Measurements from ENCODE around the gene SEPTIN8.

SEPTIN8 gene

GRCh38 chr5:132823481-132824050, 46.5 kb upstream of the SEPTIN8 start:
- CTCF ChIA-PET = no interaction called here
- DNase-seq (ENCODE audit: extremely low spot score) = no peak
- POLR2A ChIA-PET = interaction anchor here (1.5 kb wide), 1 partner anchor 43 kb away, joined by 3 read pairs; the partner anchor contains the start of genes GDF9 and UQCRQ
- no peak for TF ChIP-seq HDGF (IDR thresholded peaks at IDR 0.05; ENCODE audit: borderline replicate concordance)
- no peak for TF ChIP-seq LEF1 (IDR thresholded peaks at IDR 0.05; ENCODE audit: borderline replicate concordance)
- TF ChIP-seq PKNOX1 (IDR thresholded peaks at IDR 0.05) = no peak
- TF ChIP-seq TARDBP (IDR thresholded peaks at IDR 0.05) = no peak
- no peak for TF ChIP-seq SP1 (IDR thresholded peaks at IDR 0.05)
- TF ChIP-seq BHLHE40 (IDR thresholded peaks at IDR 0.05; ENCODE audit: borderline replicate concordance) = no peak
- no peak for TF ChIP-seq L3MBTL2 (conservative IDR thresholded peaks at IDR 0.05)
- no peak for TF ChIP-seq ELF4 (IDR thresholded peaks at IDR 0.05)
- no peak for TF ChIP-seq FOXA1 (IDR thresholded peaks at IDR 0.05)

- DNase-seq (ENCODE audit: extremely low spot score) = no peak
- POLR2A ChIA-PET = interaction anchor here (1.5 kb wide), 1 partner anchor 44 kb away, joined by 3 read pairs; the partner anchor contains the start of genes GDF9 and UQCRQ
- TF ChIP-seq ZNF384 (IDR thresholded peaks at IDR 0.05) = no peak
- TF ChIP-seq SP1 (IDR thresholded peaks at IDR 0.05) = no peak
- no peak for TF ChIP-seq TARDBP (IDR thresholded peaks at IDR 0.05)
- no peak for TF ChIP-seq FOXA1 (IDR thresholded peaks at IDR 0.05)
- CTCF ChIA-PET = no interaction called here
Measured at GRCh38 chr5:132822650-132823480, 45.8 kb upstream of the SEPTIN8 start.

GRCh38 chr5:132821791-132822190, 44.8 kb upstream of the SEPTIN8 start:
- no peak for TF ChIP-seq CTBP1 (IDR thresholded peaks at IDR 0.05; ENCODE audit: borderline replicate concordance)
- no peak for TF ChIP-seq ELF4 (IDR thresholded peaks at IDR 0.05)
- TF ChIP-seq LEF1 (IDR thresholded peaks at IDR 0.05; ENCODE audit: borderline replicate concordance) = no peak
- TF ChIP-seq ARNT (IDR thresholded peaks at IDR 0.05) = no peak
- no peak for TF ChIP-seq PKNOX1 (IDR thresholded peaks at IDR 0.05)
- no peak for TF ChIP-seq FOXK2 (IDR thresholded peaks at IDR 0.05)
- ChIA-PET CTCF (interaction anchor here (0.6 to 3.8 kb wide), 4 partner anchors 10 to 105 kb away, joined by 5 to 40 read pairs (median 16); partner anchors contain the start of genes CCNI2 and SHROOM1), POLR2A (interaction anchor here (2.5 kb wide), 1 partner anchor 9 kb away, joined by 22 read pairs; the partner anchor contains the start of gene SHROOM1)
- no peak for DNase-seq (ENCODE audit: extremely low spot score)

GRCh38 chr5:132821350-132821749, 44.3 kb upstream of the SEPTIN8 start:
- TF ChIP-seq HDGF (IDR thresholded peaks at IDR 0.05; ENCODE audit: borderline replicate concordance) = no peak
- no peak for TF ChIP-seq FOXM1 (IDR thresholded peaks at IDR 0.05; ENCODE audit: borderline replicate concordance)
- no peak for TF ChIP-seq LEF1 (IDR thresholded peaks at IDR 0.05; ENCODE audit: borderline replicate concordance)
- TF ChIP-seq CTBP1 (IDR thresholded peaks at IDR 0.05; ENCODE audit: borderline replicate concordance) = no peak
- no peak for TF ChIP-seq ZNF384 (IDR thresholded peaks at IDR 0.05)
- TF ChIP-seq SP1 (IDR thresholded peaks at IDR 0.05) = no peak
- no peak for TF ChIP-seq ARNT (IDR thresholded peaks at IDR 0.05)
- no peak for TF ChIP-seq FOXA1 (IDR thresholded peaks at IDR 0.05)
- TF ChIP-seq TARDBP (IDR thresholded peaks at IDR 0.05) = no peak
- TF ChIP-seq BHLHE40 (IDR thresholded peaks at IDR 0.05; ENCODE audit: borderline replicate concordance) = no peak
- no peak for TF ChIP-seq NFRKB (IDR thresholded peaks at IDR 0.05)
- no peak for TF ChIP-seq L3MBTL2 (conservative IDR thresholded peaks at IDR 0.05)
- no peak for TF ChIP-seq PKNOX1 (IDR thresholded peaks at IDR 0.05)
- TF ChIP-seq ELF4 (IDR thresholded peaks at IDR 0.05) = no peak
- no peak for TF ChIP-seq FOXK2 (IDR thresholded peaks at IDR 0.05)
- TF ChIP-seq SUZ12 (IDR thresholded peaks at IDR 0.05) = no peak
- DNase-seq (ENCODE audit: extremely low spot score) = no peak
- ChIA-PET CTCF (interaction anchor here (0.6 to 3.8 kb wide), 10 partner anchors 10 to 412 kb away, joined by 3 to 40 read pairs (median 7); partner anchors contain the start of genes CCNI2 and SHROOM1), POLR2A (interaction anchor here (1.7 to 2.5 kb wide), 2 partner anchors 9 to 67 kb away, joined by 7 to 22 read pairs; partner anchors contain the start of gene SHROOM1)

- CTCF ChIA-PET = interaction anchor here (0.6 to 4.1 kb wide), 30 partner anchors 8 to 1230 kb away, joined by 3 to 40 read pairs (median 4); partner anchors contain the start of genes CCNI2, GDF9, KIF3A and SHROOM1
- POLR2A ChIA-PET = interaction anchor here (0.8 to 2.5 kb wide), 5 partner anchors 9 to 66 kb away, joined by 3 to 22 read pairs (median 3); partner anchors contain the start of gene SHROOM1
- TF ChIP-seq SP1 (IDR thresholded peaks at IDR 0.05) = no peak
- no peak for TF ChIP-seq TARDBP (IDR thresholded peaks at IDR 0.05)
- TF ChIP-seq SUZ12 (IDR thresholded peaks at IDR 0.05) = no peak
- TF ChIP-seq ARNT (IDR thresholded peaks at IDR 0.05) = no peak
- TF ChIP-seq NFRKB (IDR thresholded peaks at IDR 0.05) = no peak
- no peak for TF ChIP-seq ZNF384 (IDR thresholded peaks at IDR 0.05)
- TF ChIP-seq BHLHE40 (IDR thresholded peaks at IDR 0.05; ENCODE audit: borderline replicate concordance) = no peak
- no peak for TF ChIP-seq CTBP1 (IDR thresholded peaks at IDR 0.05; ENCODE audit: borderline replicate concordance)
- TF ChIP-seq LEF1 (IDR thresholded peaks at IDR 0.05; ENCODE audit: borderline replicate concordance) = no peak
- TF ChIP-seq L3MBTL2 (conservative IDR thresholded peaks at IDR 0.05) = no peak
- no peak for TF ChIP-seq FOXM1 (IDR thresholded peaks at IDR 0.05; ENCODE audit: borderline replicate concordance)
- TF ChIP-seq PKNOX1 (IDR thresholded peaks at IDR 0.05) = no peak
- DNase-seq (ENCODE audit: extremely low spot score) = peak; percentile 86
Measured at GRCh38 chr5:132820162-132820754, 43.2 kb upstream of the SEPTIN8 start.

Measured in HEK293T (cell line).